HepG2 (cell line): ENCODE data around the gene ATP8A1. TPM values are rescaled to one million over a fixed set of nuclear protein-coding genes. Genes with fewer than 3 reads are reported as not detected.

Experiments
- AGO2 ChIP-seq: fragments of 200-400 bp; formaldehyde crosslinking; optimal IDR thresholded peaks from 2 replicates; pipeline ENCODE3; 2017; ENCODE audit warnings: mild to moderate bottlenecking, low read depth, low read length, moderate library complexity
- ISL2 ChIP-seq: sonication (generic); formaldehyde crosslinking; IDR thresholded peaks from 2 replicates; pipeline ENCODE4 v1.5.0; 2020; ENCODE audit warnings: missing genetic modification reagents
- RFXAP ChIP-seq: sonication (generic); formaldehyde crosslinking; IDR thresholded peaks from 2 replicates; pipeline ENCODE4 v1.4.0; 2020; ENCODE audit warnings: missing genetic modification reagents, borderline replicate concordance
- SETDB1 ChIP-seq: sonication (generic); formaldehyde crosslinking; IDR thresholded peaks from 2 replicates; pipeline ENCODE4 v1.5.1; 2020; ENCODE audit warnings: missing genetic modification reagents, mild to moderate bottlenecking, borderline replicate concordance
- SMAD1 ChIP-seq: sonication (generic); formaldehyde crosslinking; IDR thresholded peaks from 2 replicates; pipeline ENCODE4 v1.4.0; 2020; ENCODE audit warnings: missing genetic modification reagents, low read depth, mild to moderate bottlenecking, borderline replicate concordance
- TCF7 ChIP-seq: sonication (generic); IDR thresholded peaks from 2 replicates; pipeline ENCODE4 v1.6.1; 2016; ENCODE audit warnings: antibody characterized with exemption, low read depth
- ZNF224 ChIP-seq: sonication (generic); formaldehyde crosslinking; IDR thresholded peaks from 2 replicates; pipeline ENCODE4 v1.5.0; 2020; ENCODE audit warnings: mild to moderate bottlenecking, missing genetic modification reagents
- ZNF3 ChIP-seq: IDR thresholded peaks from 2 replicates; pipeline ENCODE4 v1.7.0; 2017; ENCODE audit warnings: inconsistent platforms
- ZNF703 ChIP-seq: sonication (generic); formaldehyde crosslinking; IDR thresholded peaks from 2 replicates; pipeline ENCODE4 v1.5.1; 2020; ENCODE audit warnings: missing genetic modification reagents, mild to moderate bottlenecking, moderate library complexity, borderline replicate concordance
- ZNF746 ChIP-seq: sonication (generic); formaldehyde crosslinking; IDR thresholded peaks from 2 replicates; pipeline ENCODE4 v1.8.0; 2022; ENCODE audit warnings: mild to moderate bottlenecking, missing genetic modification reagents
- ZSCAN30 ChIP-seq: sonication (generic); formaldehyde crosslinking; IDR thresholded peaks from 2 replicates; pipeline ENCODE4 v1.5.0; 2020; ENCODE audit warnings: mild to moderate bottlenecking, missing genetic modification reagents
- polyA plus RNA-seq, 8 experiments: library from polyadenylated mRNA; depleted of rRNA in 3 of 8; stranded (reverse) in 7 of 8; unstranded in 1 of 8; fragments of >200 nt; fragmentation: Illumina TruSeq in 4 of 8; extraction: Trizol in 4 of 8; gene quantifications; 2 replicates each; pipeline versions ENCODE4 v1.2.1 to v1.2.3, GENCODE V29; 2011 to 2016; ENCODE audit warnings: low read depth in 4 of 8, missing spikeins in 1 of 8, mixed read lengths in 1 of 8; ENCODE audit not compliant: insufficient read depth in 1 of 8
- total RNA-seq, 5 experiments: library from RNA; depleted of rRNA; stranded (reverse); fragments of >200 nt; fragmentation: Illumina TruSeq; extraction: Trizol; gene quantifications; 2 replicates each; pipeline ENCODE4 v1.2.3, GENCODE V29; 2016; ENCODE audit warnings: low read depth in 1 of 5
- TF ChIP-seq, protein P1 (sequence below): sonication (generic); formaldehyde crosslinking; IDR thresholded peaks from 2 replicates; pipeline ENCODE4 v1.4.0; 2020; ENCODE audit warnings: missing genetic modification reagents; ENCODE audit errors: not compliant biosample characterization
- TF ChIP-seq, protein P2 (sequence below): sonication (generic); formaldehyde crosslinking; IDR thresholded peaks from 2 replicates; pipeline ENCODE4 v1.4.0; 2020; ENCODE audit warnings: missing genetic modification reagents
- TF ChIP-seq, protein P3 (sequence below), 2 experiments: IDR thresholded peaks; 2 replicates each; pipeline ENCODE4 v1.6.1; 2011 to 2012; ENCODE audit warnings: low read length in 2 of 2, borderline replicate concordance in 1 of 2, low read depth in 1 of 2, mild to moderate bottlenecking in 1 of 2, moderate library complexity in 1 of 2
- TF ChIP-seq, protein P4 (sequence below): sonication (generic); formaldehyde crosslinking; IDR thresholded peaks from 2 replicates; pipeline ENCODE4 v1.8.0; 2022; ENCODE audit warnings: mild to moderate bottlenecking, missing genetic modification reagents, moderate library complexity
- TF ChIP-seq, protein P5 (sequence below): sonication (generic); formaldehyde crosslinking; IDR thresholded peaks from 2 replicates; pipeline ENCODE4 v1.5.1; 2020; ENCODE audit warnings: missing genetic modification reagents, mild to moderate bottlenecking, borderline replicate concordance
- TF ChIP-seq, protein P6 (sequence below): sonication (generic); formaldehyde crosslinking; IDR thresholded peaks from 2 replicates; pipeline ENCODE4 v1.5.1; 2020; ENCODE audit warnings: missing genetic modification reagents, mild to moderate bottlenecking, borderline replicate concordance
- TF ChIP-seq, protein P7 (sequence below): sonication (generic); formaldehyde crosslinking; IDR thresholded peaks from 2 replicates; pipeline ENCODE4 v1.4.0; 2020; ENCODE audit warnings: missing genetic modification reagents, low read depth, mild to moderate bottlenecking, borderline replicate concordance

Gene ATP8A1
- total and polyA plus RNA-seq, 2 of the 13 experiments (the other 11 are each of a cell fraction or from before 2014, with no cell fraction given): 1.7 to 6.2 TPM

DNA sequence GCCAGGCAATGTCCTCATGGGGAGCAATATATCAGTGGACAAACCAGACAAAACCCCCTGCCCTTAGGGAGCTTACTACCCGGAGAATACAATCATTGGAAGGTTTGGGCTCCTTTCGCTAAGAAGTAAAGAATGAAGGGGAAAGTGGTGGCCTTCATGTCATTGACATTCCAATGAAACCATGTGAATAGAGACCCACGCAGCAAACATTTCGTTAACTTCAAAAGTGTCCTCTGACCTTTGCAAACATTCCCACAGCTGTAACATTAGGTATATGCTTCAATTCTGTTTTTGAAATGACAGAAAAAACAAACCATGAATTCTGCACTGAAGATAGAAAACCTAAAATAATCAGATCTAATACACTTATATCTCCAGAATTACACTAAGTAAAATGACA, 7.0 kb downstream of the ATP8A1 start (continued):
- TF ChIP-seq, protein P1, sequence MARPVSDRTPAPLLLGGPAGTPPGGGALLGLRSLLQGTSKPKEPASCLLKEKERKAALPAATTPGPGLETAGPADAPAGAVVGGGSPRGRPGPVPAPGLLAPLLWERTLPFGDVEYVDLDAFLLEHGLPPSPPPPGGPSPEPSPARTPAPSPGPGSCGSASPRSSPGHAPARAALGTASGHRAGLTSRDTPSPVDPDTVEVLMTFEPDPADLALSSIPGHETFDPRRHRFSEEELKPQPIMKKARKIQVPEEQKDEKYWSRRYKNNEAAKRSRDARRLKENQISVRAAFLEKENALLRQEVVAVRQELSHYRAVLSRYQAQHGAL: no peak
- TF ChIP-seq, protein P2, sequence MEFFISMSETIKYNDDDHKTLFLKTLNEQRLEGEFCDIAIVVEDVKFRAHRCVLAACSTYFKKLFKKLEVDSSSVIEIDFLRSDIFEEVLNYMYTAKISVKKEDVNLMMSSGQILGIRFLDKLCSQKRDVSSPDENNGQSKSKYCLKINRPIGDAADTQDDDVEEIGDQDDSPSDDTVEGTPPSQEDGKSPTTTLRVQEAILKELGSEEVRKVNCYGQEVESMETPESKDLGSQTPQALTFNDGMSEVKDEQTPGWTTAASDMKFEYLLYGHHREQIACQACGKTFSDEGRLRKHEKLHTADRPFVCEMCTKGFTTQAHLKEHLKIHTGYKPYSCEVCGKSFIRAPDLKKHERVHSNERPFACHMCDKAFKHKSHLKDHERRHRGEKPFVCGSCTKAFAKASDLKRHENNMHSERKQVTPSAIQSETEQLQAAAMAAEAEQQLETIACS: no peak
- TF ChIP-seq, protein P3, sequence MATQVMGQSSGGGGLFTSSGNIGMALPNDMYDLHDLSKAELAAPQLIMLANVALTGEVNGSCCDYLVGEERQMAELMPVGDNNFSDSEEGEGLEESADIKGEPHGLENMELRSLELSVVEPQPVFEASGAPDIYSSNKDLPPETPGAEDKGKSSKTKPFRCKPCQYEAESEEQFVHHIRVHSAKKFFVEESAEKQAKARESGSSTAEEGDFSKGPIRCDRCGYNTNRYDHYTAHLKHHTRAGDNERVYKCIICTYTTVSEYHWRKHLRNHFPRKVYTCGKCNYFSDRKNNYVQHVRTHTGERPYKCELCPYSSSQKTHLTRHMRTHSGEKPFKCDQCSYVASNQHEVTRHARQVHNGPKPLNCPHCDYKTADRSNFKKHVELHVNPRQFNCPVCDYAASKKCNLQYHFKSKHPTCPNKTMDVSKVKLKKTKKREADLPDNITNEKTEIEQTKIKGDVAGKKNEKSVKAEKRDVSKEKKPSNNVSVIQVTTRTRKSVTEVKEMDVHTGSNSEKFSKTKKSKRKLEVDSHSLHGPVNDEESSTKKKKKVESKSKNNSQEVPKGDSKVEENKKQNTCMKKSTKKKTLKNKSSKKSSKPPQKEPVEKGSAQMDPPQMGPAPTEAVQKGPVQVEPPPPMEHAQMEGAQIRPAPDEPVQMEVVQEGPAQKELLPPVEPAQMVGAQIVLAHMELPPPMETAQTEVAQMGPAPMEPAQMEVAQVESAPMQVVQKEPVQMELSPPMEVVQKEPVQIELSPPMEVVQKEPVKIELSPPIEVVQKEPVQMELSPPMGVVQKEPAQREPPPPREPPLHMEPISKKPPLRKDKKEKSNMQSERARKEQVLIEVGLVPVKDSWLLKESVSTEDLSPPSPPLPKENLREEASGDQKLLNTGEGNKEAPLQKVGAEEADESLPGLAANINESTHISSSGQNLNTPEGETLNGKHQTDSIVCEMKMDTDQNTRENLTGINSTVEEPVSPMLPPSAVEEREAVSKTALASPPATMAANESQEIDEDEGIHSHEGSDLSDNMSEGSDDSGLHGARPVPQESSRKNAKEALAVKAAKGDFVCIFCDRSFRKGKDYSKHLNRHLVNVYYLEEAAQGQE (IDR thresholded peaks at IDR 0.05; ENCODE audit: borderline replicate concordance in 1 of 2, low read depth in 1 of 2, low read length in 2 of 2): no peak
- TF ChIP-seq ZNF224: no peak
- TF ChIP-seq, protein P4, sequence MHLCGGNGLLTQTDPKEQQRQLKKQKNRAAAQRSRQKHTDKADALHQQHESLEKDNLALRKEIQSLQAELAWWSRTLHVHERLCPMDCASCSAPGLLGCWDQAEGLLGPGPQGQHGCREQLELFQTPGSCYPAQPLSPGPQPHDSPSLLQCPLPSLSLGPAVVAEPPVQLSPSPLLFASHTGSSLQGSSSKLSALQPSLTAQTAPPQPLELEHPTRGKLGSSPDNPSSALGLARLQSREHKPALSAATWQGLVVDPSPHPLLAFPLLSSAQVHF: no peak
- TF ChIP-seq SMAD1 (CRISPR knock-in tag): no peak
- no peak for TF ChIP-seq AGO2
- TF ChIP-seq, protein P5, sequence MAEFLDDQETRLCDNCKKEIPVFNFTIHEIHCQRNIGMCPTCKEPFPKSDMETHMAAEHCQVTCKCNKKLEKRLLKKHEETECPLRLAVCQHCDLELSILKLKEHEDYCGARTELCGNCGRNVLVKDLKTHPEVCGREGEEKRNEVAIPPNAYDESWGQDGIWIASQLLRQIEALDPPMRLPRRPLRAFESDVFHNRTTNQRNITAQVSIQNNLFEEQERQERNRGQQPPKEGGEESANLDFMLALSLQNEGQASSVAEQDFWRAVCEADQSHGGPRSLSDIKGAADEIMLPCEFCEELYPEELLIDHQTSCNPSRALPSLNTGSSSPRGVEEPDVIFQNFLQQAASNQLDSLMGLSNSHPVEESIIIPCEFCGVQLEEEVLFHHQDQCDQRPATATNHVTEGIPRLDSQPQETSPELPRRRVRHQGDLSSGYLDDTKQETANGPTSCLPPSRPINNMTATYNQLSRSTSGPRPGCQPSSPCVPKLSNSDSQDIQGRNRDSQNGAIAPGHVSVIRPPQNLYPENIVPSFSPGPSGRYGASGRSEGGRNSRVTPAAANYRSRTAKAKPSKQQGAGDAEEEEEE (CRISPR knock-in tag): no peak
- TF ChIP-seq SETDB1: no peak
- TF ChIP-seq ZNF3 (CRISPR knock-in tag): no peak
- no peak for TF ChIP-seq RFXAP (CRISPR knock-in tag)
- TF ChIP-seq, protein P6, sequence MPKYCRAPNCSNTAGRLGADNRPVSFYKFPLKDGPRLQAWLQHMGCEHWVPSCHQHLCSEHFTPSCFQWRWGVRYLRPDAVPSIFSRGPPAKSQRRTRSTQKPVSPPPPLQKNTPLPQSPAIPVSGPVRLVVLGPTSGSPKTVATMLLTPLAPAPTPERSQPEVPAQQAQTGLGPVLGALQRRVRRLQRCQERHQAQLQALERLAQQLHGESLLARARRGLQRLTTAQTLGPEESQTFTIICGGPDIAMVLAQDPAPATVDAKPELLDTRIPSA (CRISPR knock-in tag): no peak
- no peak for TF ChIP-seq ZNF703 (CRISPR knock-in tag)
- TF ChIP-seq TCF7: peak; percentile 32; the same call in 1 of the 2 replicates
- TF ChIP-seq ZSCAN30 (CRISPR knock-in tag): no peak
- 0 out of 2 replicates have a peak, but pooled peaks have one; percentile 23 for TF ChIP-seq ISL2 (CRISPR knock-in tag)
- TF ChIP-seq, protein P7, sequence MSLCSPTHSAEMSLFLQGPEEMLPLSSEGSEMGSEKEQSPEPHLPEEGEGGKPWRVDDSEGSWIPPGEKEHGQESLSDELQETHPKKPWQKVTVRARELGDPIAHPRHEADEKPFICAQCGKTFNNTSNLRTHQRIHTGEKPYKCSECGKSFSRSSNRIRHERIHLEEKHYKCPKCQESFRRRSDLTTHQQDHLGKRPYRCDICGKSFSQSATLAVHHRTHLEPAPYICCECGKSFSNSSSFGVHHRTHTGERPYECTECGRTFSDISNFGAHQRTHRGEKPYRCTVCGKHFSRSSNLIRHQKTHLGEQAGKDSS (CRISPR knock-in tag): no peak
- TF ChIP-seq ZNF746 (CRISPR knock-in tag): no peak
